ENCODE data around the gene RTN1.

DNA sequence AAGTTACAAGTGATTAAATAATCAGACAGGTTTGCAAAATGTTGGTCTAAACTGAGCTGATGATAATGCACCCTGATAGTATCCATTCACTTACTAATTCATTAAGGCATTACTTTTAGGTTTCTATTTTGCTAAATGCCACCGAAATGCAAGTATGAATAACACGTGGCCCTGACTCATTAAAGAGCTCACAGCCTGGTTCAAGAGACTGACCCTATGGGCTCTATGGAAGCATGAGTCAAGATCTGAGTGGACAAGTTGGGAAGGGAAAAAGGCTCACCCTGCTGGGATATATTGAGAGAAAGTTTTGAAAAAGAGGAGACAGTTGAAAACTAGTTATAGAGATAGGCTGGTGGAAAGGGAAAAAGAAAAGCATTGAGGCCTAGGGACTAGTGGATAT, 34.6 kb upstream of the RTN1 start:
- TF ChIP-seq, protein P1, sequence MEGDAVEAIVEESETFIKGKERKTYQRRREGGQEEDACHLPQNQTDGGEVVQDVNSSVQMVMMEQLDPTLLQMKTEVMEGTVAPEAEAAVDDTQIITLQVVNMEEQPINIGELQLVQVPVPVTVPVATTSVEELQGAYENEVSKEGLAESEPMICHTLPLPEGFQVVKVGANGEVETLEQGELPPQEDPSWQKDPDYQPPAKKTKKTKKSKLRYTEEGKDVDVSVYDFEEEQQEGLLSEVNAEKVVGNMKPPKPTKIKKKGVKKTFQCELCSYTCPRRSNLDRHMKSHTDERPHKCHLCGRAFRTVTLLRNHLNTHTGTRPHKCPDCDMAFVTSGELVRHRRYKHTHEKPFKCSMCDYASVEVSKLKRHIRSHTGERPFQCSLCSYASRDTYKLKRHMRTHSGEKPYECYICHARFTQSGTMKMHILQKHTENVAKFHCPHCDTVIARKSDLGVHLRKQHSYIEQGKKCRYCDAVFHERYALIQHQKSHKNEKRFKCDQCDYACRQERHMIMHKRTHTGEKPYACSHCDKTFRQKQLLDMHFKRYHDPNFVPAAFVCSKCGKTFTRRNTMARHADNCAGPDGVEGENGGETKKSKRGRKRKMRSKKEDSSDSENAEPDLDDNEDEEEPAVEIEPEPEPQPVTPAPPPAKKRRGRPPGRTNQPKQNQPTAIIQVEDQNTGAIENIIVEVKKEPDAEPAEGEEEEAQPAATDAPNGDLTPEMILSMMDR (IDR thresholded peaks at IDR 0.05; ENCODE audit: low read depth, low read length): no peak
- TF ChIP-seq EZH2phosphoT487 (IDR thresholded peaks at IDR 0.05; ENCODE audit: low read depth): no peak

All from OCI-LY3 (cell line).